ENCODE measurements around the gene KHSRP. TPM values are rescaled to one million over a fixed set of nuclear protein-coding genes. Genes with fewer than 3 reads are reported as not detected.
A peak's percentile ranks its signal among the peaks of the same experiment; 100 is the strongest.

Gene KHSRP
- total RNA-seq, 1 donor from 2014 or later = 436 TPM

- DNase-seq (ENCODE audit: low spot score, unreplicated experiment) = peak; percentile 95
- Mint-ChIP-seq H3K27ac (peak overlapping the region; percentile 98), H3K4me3 (ENCODE audit: low read depth) (peak overlapping the region; percentile 87), H3K4me1 (ENCODE audit: low read depth) (peaks cover 5% of the 10 kb centered on the region), H3K36me3 (ENCODE audit: insufficient read depth) (peaks cover 9% of the 10 kb centered on the region), H3K9me3 (ENCODE audit: low read depth) (no peaks in the 10 kb centered on the region), H3K27me3 (no peaks in the 10 kb centered on the region)
- TF ChIP-seq CTCF (IDR thresholded peaks at IDR 0.05; ENCODE audit: unreplicated experiment) = no peak
Observed at GRCh38 chr19:6373096-6373812, 51.4 kb downstream of the KHSRP start.

- TF ChIP-seq CTCF (IDR thresholded peaks at IDR 0.05; ENCODE audit: unreplicated experiment) = no peak
- H3K27ac Mint-ChIP-seq = peak within 1 kb of the TSS; percentile 98
- H3K4me1 Mint-ChIP-seq (ENCODE audit: low read depth) = peaks cover 5% of the 10 kb centered on the region
Observed at GRCh38 chr19:6372594-6373095, 52.0 kb downstream of the KHSRP start, which contains the start of gene ALKBH7. Gene ALKBH7, plus strand, starts transcription at chr19:6372794. Its CDS starts 27 bp downstream, at chr19:6372821.

GRCh38 chr19:6364353-6364752 lies 60.3 kb downstream of the KHSRP start:
- peaks cover 4% of the 10 kb centered on the region for H3K4me1 Mint-ChIP-seq (ENCODE audit: low read depth)
- H3K27ac Mint-ChIP-seq = no peak overlapping the region
- no peaks in the 10 kb centered on the region for H3K27me3 Mint-ChIP-seq
- TF ChIP-seq CTCF (IDR thresholded peaks at IDR 0.05; ENCODE audit: unreplicated experiment) = no peak
- H3K4me3 Mint-ChIP-seq (ENCODE audit: low read depth) = no peak overlapping the region
- peaks cover 16% of the 10 kb centered on the region for H3K36me3 Mint-ChIP-seq (ENCODE audit: insufficient read depth)
- no peak for DNase-seq (ENCODE audit: low spot score, unreplicated experiment)
- H3K9me3 Mint-ChIP-seq (ENCODE audit: low read depth) = no peaks in the 10 kb centered on the region

More at GRCh38 chr19:6372594-6373095, 52.0 kb downstream of the KHSRP start, which contains the start of gene ALKBH7:
- no peaks in the 10 kb centered on the region for H3K27me3 Mint-ChIP-seq
- H3K36me3 Mint-ChIP-seq (ENCODE audit: insufficient read depth) = peaks cover 11% of the 10 kb centered on the region
- H3K9me3 Mint-ChIP-seq (ENCODE audit: low read depth) = no peaks in the 10 kb centered on the region
- peak within 1 kb of the TSS; percentile 87 for H3K4me3 Mint-ChIP-seq (ENCODE audit: low read depth)
- peak; percentile 91 for DNase-seq (ENCODE audit: low spot score, unreplicated experiment)

Small RNAs within 50 kb of the gene (microRNA-seq; reads per million reads assigned to microRNA genes)
- gene MIR3940 (ENCODE audit: borderline number of aligned reads, unreplicated experiment) (21.5 reads per million, percentile 31 among the genes with 10 or more reads in this experiment), gene MIR6790 (ENCODE audit: borderline number of aligned reads, unreplicated experiment) (not detected), gene MIR6885 (ENCODE audit: borderline number of aligned reads, unreplicated experiment) (not detected)

Other genes starting within 250 kb of the KHSRP start
- 93.6 and 106 TPM in 2 replicates for gene MLLT1, start 144.8 kb downstream of the KHSRP start, total RNA-seq
- not detected in 2 replicates for gene ACER1, start 91.2 kb downstream of the KHSRP start, total RNA-seq
- 58.0 and 61.3 TPM in 2 replicates for gene CLPP, start 63.3 kb downstream of the KHSRP start, total RNA-seq
- 72.1 and 79.1 TPM in 2 replicates for gene ALKBH7, start 52.0 kb downstream of the KHSRP start, total RNA-seq
- gene PSPN, start 48.9 kb downstream of the KHSRP start, total RNA-seq = 4.3 TPM in 2 replicates
- 75.1 and 77.8 TPM in 2 replicates for gene GTF2F1, start 31.6 kb downstream of the KHSRP start, total RNA-seq
- 1.4 and 1.5 TPM in 2 replicates for gene SLC25A41, start 9.0 kb upstream of the KHSRP start, total RNA-seq
- gene SLC25A23, start 35.0 kb upstream of the KHSRP start, total RNA-seq = 75.2 and 76.2 TPM in 2 replicates
- 63.0 and 71.2 TPM in 2 replicates for gene CRB3, start 39.5 kb upstream of the KHSRP start, total RNA-seq
- 0.47 and 0.67 TPM in 2 replicates for gene DENND1C, start 57.0 kb upstream of the KHSRP start, total RNA-seq
- 41.7 and 43.4 TPM in 2 replicates for gene TUBB4A, start 77.5 kb upstream of the KHSRP start, total RNA-seq
- 0.53 TPM in 1 of 2 replicates, not detected in the other for gene TNFSF9, start 106.2 kb upstream of the KHSRP start, total RNA-seq
- gene CD70, start 166.3 kb upstream of the KHSRP start, total RNA-seq = not detected in 2 replicates
- not detected in 2 replicates for gene TNFSF14, start 245.3 kb upstream of the KHSRP start, total RNA-seq